MM.1S (cell line): ENCODE data around the gene RASA4B.
"Not testable (repeated sequence)": the region's sequence is repeated elsewhere in the genome, so short reads cannot be mapped to it uniquely, and the experiment has no call there.

ENCODE experiments used
- EZH2phosphoT487 ChIP-seq: fragments of 300-600 bp; sonication (generic); IDR thresholded peaks from 2 replicates; pipeline ENCODE4 v1.6.1; 2018; ENCODE audit warnings: antibody characterized with exemption, low read length
- TF ChIP-seq, protein P1 (sequence below): fragments of 300-600 bp; sonication (generic); IDR thresholded peaks from 2 replicates; pipeline ENCODE4 v1.5.1; 2016; ENCODE audit warnings: antibody characterized with exemption, low read length, mixed read lengths

DNA sequence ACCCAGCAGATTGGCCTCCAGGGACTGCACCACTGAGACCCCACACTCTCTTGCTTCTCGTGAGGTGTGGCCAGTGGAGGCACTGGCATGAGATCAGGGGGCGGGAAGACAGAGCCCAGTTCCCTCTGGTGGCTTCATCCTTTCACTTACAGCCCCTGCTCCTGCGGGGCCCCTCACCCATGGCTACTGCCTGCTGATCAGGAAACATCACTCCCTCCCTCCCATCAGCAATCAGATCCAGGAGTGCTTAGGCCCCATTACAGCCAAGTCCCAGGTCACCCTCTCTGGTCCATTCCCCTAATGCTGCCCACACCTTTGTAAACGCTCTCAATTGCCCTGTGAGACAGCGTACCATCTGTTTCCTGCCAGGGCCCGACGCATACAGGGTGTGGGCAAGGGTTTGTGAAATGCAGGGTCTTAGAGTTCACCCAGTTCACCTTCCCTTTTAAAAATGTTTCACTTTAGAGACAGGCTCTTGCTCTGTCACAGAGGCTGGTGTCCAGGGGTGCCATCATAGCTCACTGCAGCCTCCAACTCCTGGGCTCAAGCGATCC is 17.6 kb upstream of the RASA4B start:
- TF ChIP-seq, protein P1, sequence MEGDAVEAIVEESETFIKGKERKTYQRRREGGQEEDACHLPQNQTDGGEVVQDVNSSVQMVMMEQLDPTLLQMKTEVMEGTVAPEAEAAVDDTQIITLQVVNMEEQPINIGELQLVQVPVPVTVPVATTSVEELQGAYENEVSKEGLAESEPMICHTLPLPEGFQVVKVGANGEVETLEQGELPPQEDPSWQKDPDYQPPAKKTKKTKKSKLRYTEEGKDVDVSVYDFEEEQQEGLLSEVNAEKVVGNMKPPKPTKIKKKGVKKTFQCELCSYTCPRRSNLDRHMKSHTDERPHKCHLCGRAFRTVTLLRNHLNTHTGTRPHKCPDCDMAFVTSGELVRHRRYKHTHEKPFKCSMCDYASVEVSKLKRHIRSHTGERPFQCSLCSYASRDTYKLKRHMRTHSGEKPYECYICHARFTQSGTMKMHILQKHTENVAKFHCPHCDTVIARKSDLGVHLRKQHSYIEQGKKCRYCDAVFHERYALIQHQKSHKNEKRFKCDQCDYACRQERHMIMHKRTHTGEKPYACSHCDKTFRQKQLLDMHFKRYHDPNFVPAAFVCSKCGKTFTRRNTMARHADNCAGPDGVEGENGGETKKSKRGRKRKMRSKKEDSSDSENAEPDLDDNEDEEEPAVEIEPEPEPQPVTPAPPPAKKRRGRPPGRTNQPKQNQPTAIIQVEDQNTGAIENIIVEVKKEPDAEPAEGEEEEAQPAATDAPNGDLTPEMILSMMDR: not testable (repeated sequence)
- not testable (repeated sequence) for TF ChIP-seq EZH2phosphoT487
